ENCODE results near the gene KRTAP25-1.

KRTAP25-1 gene

DNA sequence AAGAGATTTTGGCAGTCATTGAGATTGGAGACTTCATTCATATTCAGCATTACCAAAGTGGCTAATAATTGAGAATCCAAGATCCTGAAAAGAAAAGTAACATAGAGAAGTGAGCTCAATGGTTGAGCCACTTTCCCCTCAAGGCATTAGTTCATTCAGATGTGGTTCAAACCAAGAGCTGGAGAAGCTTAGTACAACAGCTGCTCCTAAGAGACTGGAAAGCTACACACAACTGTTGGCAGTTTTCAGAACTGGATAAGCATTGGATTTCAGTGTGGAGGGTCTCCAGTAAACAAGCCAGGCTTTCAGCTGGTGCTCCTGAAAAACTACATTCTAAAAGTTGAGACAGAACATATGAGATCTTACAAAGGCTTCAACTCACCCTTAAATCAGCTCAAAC lies 44.3 kb downstream of the KRTAP25-1 start:
- no peak for DNase-seq

- no peak for DNase-seq
Measured at GRCh38 chr21:30243691-30244090, 45.6 kb downstream of the KRTAP25-1 start.

- no peak for DNase-seq
Measured at GRCh38 chr21:30240661-30241060, 48.7 kb downstream of the KRTAP25-1 start.
